ENCODE measurements around the gene FIGN. TPM values are rescaled to one million over a fixed set of nuclear protein-coding genes. Genes with fewer than 3 reads are reported as not detected.

FIGN gene
- total and polyA plus RNA-seq, 2 experiments from 2014 or later, result 0.76 to 2.6 TPM

DNA sequence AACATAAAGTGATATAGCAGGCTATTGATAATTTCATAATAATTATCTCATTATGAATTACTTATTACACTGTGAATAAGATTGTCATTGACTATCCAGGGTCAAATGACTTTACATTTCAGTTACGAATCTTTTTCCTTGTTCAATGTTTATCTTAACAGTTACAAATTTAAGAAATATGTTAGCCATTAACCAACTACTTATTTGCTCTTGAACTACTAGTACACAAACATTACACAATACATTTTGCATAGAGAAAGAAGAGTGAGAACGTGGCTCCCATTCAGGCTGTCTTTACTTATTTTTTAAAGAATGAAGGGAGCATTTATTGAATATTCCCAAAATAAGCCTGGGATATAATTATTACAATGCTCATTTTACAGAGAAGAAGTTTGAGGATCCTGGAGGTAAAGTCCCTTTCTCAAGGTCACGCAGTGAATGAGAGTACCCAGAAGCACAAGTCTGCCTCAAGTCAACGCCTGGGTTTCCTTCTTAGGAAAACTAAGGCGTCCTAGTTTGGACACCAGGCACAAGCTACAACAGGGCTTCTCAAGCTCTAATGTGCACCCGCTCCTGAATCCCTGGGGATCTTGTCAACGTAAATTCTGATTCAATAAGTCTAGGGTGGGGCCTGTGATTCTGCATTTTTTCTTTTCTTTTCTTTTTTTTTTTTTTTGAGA lies 164.2 kb downstream of the FIGN start:
- H2AFZ ChIP-seq, result no peak overlapping the region
- no peaks in the 10 kb centered on the region for H3F3A ChIP-seq (ENCODE audit: insufficient read depth)
- H3K27me3 ChIP-seq (replicated peaks; ENCODE audit: insufficient read depth), result no peaks in the 10 kb centered on the region
- no peak overlapping the region for H3K4me2 ChIP-seq (ENCODE audit: unreplicated experiment)
- H3K9me2 ChIP-seq (ENCODE audit: insufficient read depth), result no peaks in the 10 kb centered on the region
- H4K20me1 ChIP-seq (ENCODE audit: insufficient read depth), result no peaks in the 10 kb centered on the region
- no peaks in the 10 kb centered on the region for H3K4me1 ChIP-seq (ENCODE audit: insufficient read depth)
- in situ Hi-C loops (cut with MboI), result no loop called here
- H3K4me3 ChIP-seq, result no peak overlapping the region
- no peak overlapping the region for H3K9ac ChIP-seq
- DNase-seq, result no peak
- H3K36me3 ChIP-seq (ENCODE audit: low read depth), result no peaks in the 10 kb centered on the region
- 83 to 87% methylated on average over 7 of the region's 7 CpGs for WGBS, 2 experiments (ENCODE audit: low coverage in 1 of 2, low lambda C conversion rate in 2 of 2, missing lambda C conversion rate in 2 of 2)
- no peaks in the 10 kb centered on the region for H3K79me2 ChIP-seq (ENCODE audit: insufficient read depth)
- no peaks in the 10 kb centered on the region for H3K9me3 ChIP-seq (ENCODE audit: low read depth)
- TF ChIP-seq EZH2phosphoT487 (IDR thresholded peaks at IDR 0.05; ENCODE audit: insufficient read depth, low read depth) (no peak), EZH2 (IDR thresholded peaks at IDR 0.05; ENCODE audit: insufficient read depth, poor library complexity, severe bottlenecking) (no peak)
- H3K27ac ChIP-seq, result no peak overlapping the region

DNA sequence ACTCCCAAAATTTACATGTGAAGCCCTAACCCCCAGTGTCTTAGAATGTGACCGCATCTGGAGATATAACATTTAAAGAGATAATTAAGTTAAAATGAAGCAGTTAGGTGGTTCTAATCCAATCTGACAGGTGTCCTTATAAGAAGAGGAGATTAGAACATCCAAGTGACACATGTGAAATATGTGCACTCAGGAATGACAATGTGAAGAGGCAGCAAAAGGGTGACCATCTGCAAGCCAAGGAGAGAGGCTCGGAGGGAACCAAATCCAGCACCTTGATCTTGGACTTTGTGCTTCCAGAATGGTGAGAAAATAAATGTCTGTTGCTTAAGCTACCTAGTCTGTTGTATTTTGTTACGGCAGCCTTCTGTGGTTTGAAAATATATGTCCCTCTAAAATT lies 165.4 kb downstream of the FIGN start:
- Histone ChIP-seq H2AFZ (no peak overlapping the region), H3K27me3 (replicated peaks; ENCODE audit: insufficient read depth) (no peaks in the 10 kb centered on the region), H3K27ac (no peak overlapping the region), H3K9me3 (ENCODE audit: low read depth) (no peaks in the 10 kb centered on the region), H3K36me3 (ENCODE audit: low read depth) (no peaks in the 10 kb centered on the region), H3K4me2 (ENCODE audit: unreplicated experiment) (no peak overlapping the region), H3F3A (ENCODE audit: insufficient read depth) (no peaks in the 10 kb centered on the region), H3K9me2 (ENCODE audit: insufficient read depth) (no peaks in the 10 kb centered on the region), H4K20me1 (ENCODE audit: insufficient read depth) (no peaks in the 10 kb centered on the region), H3K9ac (no peak overlapping the region), H3K4me3 (no peak overlapping the region), H3K79me2 (ENCODE audit: insufficient read depth) (no peaks in the 10 kb centered on the region), H3K4me1 (ENCODE audit: insufficient read depth) (no peaks in the 10 kb centered on the region)
- DNase-seq, result no peak
- in situ Hi-C loops (cut with MboI), result no loop called here
- 61 to 67% methylated on average over 3 of the region's 3 CpGs for WGBS, 2 experiments (ENCODE audit: low coverage in 1 of 2, low lambda C conversion rate in 2 of 2, missing lambda C conversion rate in 2 of 2)
- TF ChIP-seq EZH2 (IDR thresholded peaks at IDR 0.05; ENCODE audit: insufficient read depth, poor library complexity, severe bottlenecking) (no peak), EZH2phosphoT487 (IDR thresholded peaks at IDR 0.05; ENCODE audit: insufficient read depth, low read depth) (no peak)

DNA sequence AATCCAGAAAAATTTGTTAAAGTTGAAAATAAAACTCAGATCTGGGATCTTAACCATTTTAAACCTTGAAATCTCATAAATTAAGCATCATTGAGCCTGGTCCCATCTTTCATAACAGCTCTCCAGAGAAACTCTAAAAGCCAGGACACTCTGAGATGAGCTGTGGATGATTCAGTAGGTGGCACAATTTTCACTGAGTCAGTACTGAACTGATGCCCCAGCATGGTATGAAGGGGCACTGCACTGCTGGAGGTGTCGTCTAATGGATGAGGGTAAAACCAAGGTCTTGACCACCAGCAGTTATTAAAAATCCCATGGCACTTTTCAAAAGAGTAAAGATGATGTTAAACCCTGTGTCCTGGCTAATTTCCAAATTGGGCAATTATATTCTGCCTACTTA lies 170.6 kb downstream of the FIGN start:
- in situ Hi-C loops (cut with MboI), result no loop called here
- Histone ChIP-seq H3F3A (ENCODE audit: insufficient read depth) (no peaks in the 10 kb centered on the region), H3K4me1 (ENCODE audit: insufficient read depth) (no peaks in the 10 kb centered on the region), H3K9me3 (ENCODE audit: low read depth) (no peaks in the 10 kb centered on the region), H3K4me2 (ENCODE audit: unreplicated experiment) (no peak overlapping the region), H3K27me3 (replicated peaks; ENCODE audit: insufficient read depth) (no peaks in the 10 kb centered on the region), H3K9me2 (ENCODE audit: insufficient read depth) (no peaks in the 10 kb centered on the region), H4K20me1 (ENCODE audit: insufficient read depth) (no peaks in the 10 kb centered on the region), H3K79me2 (ENCODE audit: insufficient read depth) (no peaks in the 10 kb centered on the region), H2AFZ (no peak overlapping the region), H3K4me3 (no peak overlapping the region), H3K36me3 (ENCODE audit: low read depth) (no peaks in the 10 kb centered on the region), H3K27ac (no peak overlapping the region), H3K9ac (no peak overlapping the region)
- WGBS, 2 experiments (ENCODE audit: low coverage in 1 of 2, low lambda C conversion rate in 2 of 2, missing lambda C conversion rate in 2 of 2), result 52 to 79% methylated on average over 1 of the region's 1 CpG
- peak; percentile 47 for DNase-seq
- TF ChIP-seq EZH2 (IDR thresholded peaks at IDR 0.05; ENCODE audit: insufficient read depth, poor library complexity, severe bottlenecking) (no peak), EZH2phosphoT487 (IDR thresholded peaks at IDR 0.05; ENCODE audit: insufficient read depth, low read depth) (no peak)

DNA sequence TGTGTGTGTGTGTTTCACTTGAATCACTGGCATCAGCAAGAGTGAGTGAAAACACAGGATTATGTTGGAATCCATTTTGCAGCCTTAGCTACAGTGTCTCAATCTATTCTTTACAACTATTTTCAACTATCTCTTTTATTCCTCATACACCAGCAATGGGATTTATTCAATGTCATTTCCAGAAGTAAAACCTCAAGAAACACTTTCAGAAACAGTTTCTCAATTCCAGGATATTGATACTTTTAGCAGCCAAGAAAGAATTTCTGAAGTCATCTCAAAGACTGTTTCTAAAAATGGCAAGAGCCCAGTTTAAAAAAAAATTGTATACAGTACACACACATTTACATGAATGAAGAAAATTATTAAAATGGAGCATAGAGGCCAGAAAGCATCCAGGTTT lies 171.6 kb downstream of the FIGN start:
- in situ Hi-C loops (cut with MboI), result no loop called here
- Histone ChIP-seq H3K27me3 (replicated peaks; ENCODE audit: insufficient read depth) (no peaks in the 10 kb centered on the region), H3K27ac (no peak overlapping the region), H3K9ac (no peak overlapping the region), H4K20me1 (ENCODE audit: insufficient read depth) (no peaks in the 10 kb centered on the region), H3K4me1 (ENCODE audit: insufficient read depth) (no peaks in the 10 kb centered on the region), H2AFZ (no peak overlapping the region), H3F3A (ENCODE audit: insufficient read depth) (no peaks in the 10 kb centered on the region), H3K36me3 (ENCODE audit: low read depth) (no peaks in the 10 kb centered on the region), H3K4me3 (no peak overlapping the region), H3K79me2 (ENCODE audit: insufficient read depth) (no peaks in the 10 kb centered on the region), H3K4me2 (ENCODE audit: unreplicated experiment) (no peak overlapping the region), H3K9me2 (ENCODE audit: insufficient read depth) (no peaks in the 10 kb centered on the region), H3K9me3 (ENCODE audit: low read depth) (no peaks in the 10 kb centered on the region)
- no peak for DNase-seq
- TF ChIP-seq EZH2 (IDR thresholded peaks at IDR 0.05; ENCODE audit: insufficient read depth, poor library complexity, severe bottlenecking), result no peak
- no peak for TF ChIP-seq EZH2phosphoT487 (IDR thresholded peaks at IDR 0.05; ENCODE audit: insufficient read depth, low read depth)

- DNase-seq, result no peak
- TF ChIP-seq EZH2phosphoT487 (IDR thresholded peaks at IDR 0.05; ENCODE audit: insufficient read depth, low read depth) (no peak), EZH2 (IDR thresholded peaks at IDR 0.05; ENCODE audit: insufficient read depth, poor library complexity, severe bottlenecking) (no peak)
These were observed 172.5 kb downstream of the FIGN start for GRCh38 chr2:163563336-163563735.

More at GRCh38 chr2:163563336-163563735, 172.5 kb downstream of the FIGN start:
- 62% methylated on average over 3 of the region's 3 CpGs for WGBS, 2 experiments (ENCODE audit: low coverage in 1 of 2, low lambda C conversion rate in 2 of 2, missing lambda C conversion rate in 2 of 2)
- Histone ChIP-seq H3K79me2 (ENCODE audit: insufficient read depth) (no peaks in the 10 kb centered on the region), H3K36me3 (ENCODE audit: low read depth) (no peaks in the 10 kb centered on the region), H3K27me3 (replicated peaks; ENCODE audit: insufficient read depth) (no peaks in the 10 kb centered on the region), H3K9me2 (ENCODE audit: insufficient read depth) (no peaks in the 10 kb centered on the region), H3K27ac (no peak overlapping the region), H3K9ac (no peak overlapping the region), H2AFZ (no peak overlapping the region), H3F3A (ENCODE audit: insufficient read depth) (no peaks in the 10 kb centered on the region), H3K4me1 (ENCODE audit: insufficient read depth) (no peaks in the 10 kb centered on the region), H3K9me3 (ENCODE audit: low read depth) (no peaks in the 10 kb centered on the region), H3K4me2 (ENCODE audit: unreplicated experiment) (no peak overlapping the region), H4K20me1 (ENCODE audit: insufficient read depth) (no peaks in the 10 kb centered on the region), H3K4me3 (no peak overlapping the region)
- in situ Hi-C loops (cut with MboI), result no loop called here
